B cell (primary cell): Measurements from ENCODE around the gene WWP2.

Experiments
- EZH2 ChIP-seq: IDR thresholded peaks from 2 replicates; pipeline ENCODE4 v1.6.1; 2012; ENCODE audit warnings: borderline replicate concordance, low read depth, mild to moderate bottlenecking, moderate library complexity, low read length; ENCODE audit not compliant: insufficient read depth, poor library complexity, severe bottlenecking
- TF ChIP-seq, protein P1 (sequence below): fragments of 200-600 bp; IDR thresholded peaks from one replicate; pipeline ENCODE4 v1.8.0; 2022; ENCODE audit warnings: antibody characterized with exemption, mild to moderate bottlenecking

DNA sequence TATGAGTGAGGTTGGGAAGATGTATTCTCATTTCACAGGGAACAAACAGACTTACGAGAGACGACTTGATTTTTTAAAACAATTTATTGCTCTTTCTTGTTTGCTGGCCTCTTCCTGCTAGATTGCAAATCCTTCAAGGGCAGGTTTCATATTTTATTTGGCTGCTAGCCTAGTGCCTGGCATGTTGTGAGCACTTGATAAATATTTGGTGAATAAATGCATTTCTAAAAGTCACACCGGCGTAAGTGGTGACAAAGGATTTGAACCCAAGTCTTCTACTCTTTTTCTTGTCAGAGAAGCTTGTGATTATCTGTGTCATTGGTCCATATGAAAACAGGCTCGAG is 1.4 kb downstream of the WWP2 start:
- TF ChIP-seq, protein P1, sequence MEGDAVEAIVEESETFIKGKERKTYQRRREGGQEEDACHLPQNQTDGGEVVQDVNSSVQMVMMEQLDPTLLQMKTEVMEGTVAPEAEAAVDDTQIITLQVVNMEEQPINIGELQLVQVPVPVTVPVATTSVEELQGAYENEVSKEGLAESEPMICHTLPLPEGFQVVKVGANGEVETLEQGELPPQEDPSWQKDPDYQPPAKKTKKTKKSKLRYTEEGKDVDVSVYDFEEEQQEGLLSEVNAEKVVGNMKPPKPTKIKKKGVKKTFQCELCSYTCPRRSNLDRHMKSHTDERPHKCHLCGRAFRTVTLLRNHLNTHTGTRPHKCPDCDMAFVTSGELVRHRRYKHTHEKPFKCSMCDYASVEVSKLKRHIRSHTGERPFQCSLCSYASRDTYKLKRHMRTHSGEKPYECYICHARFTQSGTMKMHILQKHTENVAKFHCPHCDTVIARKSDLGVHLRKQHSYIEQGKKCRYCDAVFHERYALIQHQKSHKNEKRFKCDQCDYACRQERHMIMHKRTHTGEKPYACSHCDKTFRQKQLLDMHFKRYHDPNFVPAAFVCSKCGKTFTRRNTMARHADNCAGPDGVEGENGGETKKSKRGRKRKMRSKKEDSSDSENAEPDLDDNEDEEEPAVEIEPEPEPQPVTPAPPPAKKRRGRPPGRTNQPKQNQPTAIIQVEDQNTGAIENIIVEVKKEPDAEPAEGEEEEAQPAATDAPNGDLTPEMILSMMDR: no peak
- no peak for TF ChIP-seq EZH2
